ENCODE measurements around the gene ITGA2B. TPM values are rescaled to one million over a fixed set of nuclear protein-coding genes. Genes with fewer than 3 reads are reported as not detected.
"Not testable (repeated sequence)": the region's sequence is repeated elsewhere in the genome, so short reads cannot be mapped to it uniquely, and the experiment has no call there.

The ITGA2B gene
- total RNA-seq, 4 donors from 2014 or later, result 0.31 to 1.2 (median 0.45) TPM; not detected in 1

DNA sequence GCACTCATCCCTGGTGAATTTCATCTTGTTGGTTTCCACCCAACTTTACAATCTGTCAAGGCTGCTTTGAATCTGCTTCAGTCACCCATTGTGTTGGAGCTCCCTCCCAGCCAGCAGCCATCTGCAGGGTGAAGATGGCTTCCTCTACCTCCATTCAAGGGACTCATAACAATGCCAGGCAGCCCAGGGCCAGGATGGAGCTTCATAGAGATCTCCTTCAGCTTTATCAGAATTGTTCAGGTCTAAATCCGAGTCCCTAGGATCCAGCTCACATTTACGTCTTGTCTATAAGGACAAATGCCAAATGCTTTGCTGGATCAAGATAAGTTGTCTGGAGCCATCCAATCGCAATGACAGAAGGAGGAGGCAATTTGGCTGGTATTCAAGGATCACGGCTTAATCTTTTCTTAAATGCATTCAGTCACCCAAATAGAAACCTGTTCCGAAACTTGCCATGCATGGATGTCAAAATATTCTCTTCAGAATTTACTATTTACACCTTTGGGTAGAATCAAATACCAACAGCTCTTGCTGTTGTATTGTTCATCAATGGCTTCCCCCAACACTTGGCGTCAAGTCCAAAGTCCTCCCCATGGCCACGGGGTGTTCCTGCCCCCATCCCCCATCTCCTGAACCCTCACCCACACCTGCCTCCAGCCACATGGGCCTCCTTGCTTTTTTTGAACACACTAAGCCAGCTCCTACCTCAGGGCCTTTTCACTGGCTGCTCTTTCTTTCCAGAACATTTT is 22.0 kb downstream of the ITGA2B start:
- WGBS, 2 donors (ENCODE audit: low coverage in 1 of 2), result 58 to 73% methylated on average over 6 to 7 of the region's 7 CpGs
- TF ChIP-seq EP300 (IDR thresholded peaks at IDR 0.05) (no peak), POLR2AphosphoS5 (IDR thresholded peaks at IDR 0.05) (no peak), POLR2A (IDR thresholded peaks at IDR 0.05) (no peak)
- TF ChIP-seq, protein P1, sequence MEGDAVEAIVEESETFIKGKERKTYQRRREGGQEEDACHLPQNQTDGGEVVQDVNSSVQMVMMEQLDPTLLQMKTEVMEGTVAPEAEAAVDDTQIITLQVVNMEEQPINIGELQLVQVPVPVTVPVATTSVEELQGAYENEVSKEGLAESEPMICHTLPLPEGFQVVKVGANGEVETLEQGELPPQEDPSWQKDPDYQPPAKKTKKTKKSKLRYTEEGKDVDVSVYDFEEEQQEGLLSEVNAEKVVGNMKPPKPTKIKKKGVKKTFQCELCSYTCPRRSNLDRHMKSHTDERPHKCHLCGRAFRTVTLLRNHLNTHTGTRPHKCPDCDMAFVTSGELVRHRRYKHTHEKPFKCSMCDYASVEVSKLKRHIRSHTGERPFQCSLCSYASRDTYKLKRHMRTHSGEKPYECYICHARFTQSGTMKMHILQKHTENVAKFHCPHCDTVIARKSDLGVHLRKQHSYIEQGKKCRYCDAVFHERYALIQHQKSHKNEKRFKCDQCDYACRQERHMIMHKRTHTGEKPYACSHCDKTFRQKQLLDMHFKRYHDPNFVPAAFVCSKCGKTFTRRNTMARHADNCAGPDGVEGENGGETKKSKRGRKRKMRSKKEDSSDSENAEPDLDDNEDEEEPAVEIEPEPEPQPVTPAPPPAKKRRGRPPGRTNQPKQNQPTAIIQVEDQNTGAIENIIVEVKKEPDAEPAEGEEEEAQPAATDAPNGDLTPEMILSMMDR (IDR thresholded peaks at IDR 0.05), result no peak

DNA sequence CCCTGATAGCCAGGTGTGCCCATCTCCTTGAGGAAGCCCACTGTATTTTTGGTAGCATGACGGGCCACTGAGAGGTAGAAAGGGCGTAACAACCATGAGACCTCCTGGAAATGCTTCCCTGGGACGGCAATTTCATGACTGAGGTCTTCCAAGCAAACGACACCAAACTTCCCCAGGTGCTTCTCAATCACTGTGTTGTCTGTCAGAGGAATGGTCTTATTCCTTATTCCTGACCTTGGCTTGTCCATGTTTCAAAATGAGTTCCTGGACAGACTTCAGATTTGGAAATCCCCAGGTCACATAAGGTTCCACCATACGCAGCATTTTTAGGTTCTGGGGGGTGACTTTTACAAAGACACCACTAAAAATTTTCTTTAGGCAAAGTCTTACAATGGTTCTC is 24.4 kb downstream of the ITGA2B start:
- H3K27ac ChIP-seq, H3K36me3 ChIP-seq, ATAC-seq, H3K4me3 ChIP-seq, H3K9me3 ChIP-seq: not testable (repeated sequence)
- Histone ChIP-seq H3K4me1 (peaks cover 0 to 37% (median 7%) of the 10 kb centered on the region in 3 donors), H3K27me3 (peaks cover 45% of the 10 kb centered on the region)
- 88% methylated on average over 5 of the region's 5 CpGs; no CpG with 5 or more reads in 1 of the 2 donors for WGBS, 2 donors (ENCODE audit: low coverage in 1 of 2)

More for the DNA sequence above, 22.0 kb downstream of the ITGA2B start:
- Histone ChIP-seq H3K27me3 (peaks cover 57% of the 10 kb centered on the region), H3K9me3 (no peaks in the 10 kb centered on the region), H3K36me3 (no peaks in the 10 kb centered on the region), H3K4me1 (peaks cover 0 to 20% (median 7%) of the 10 kb centered on the region in 3 donors), H3K27ac (no peak overlapping the region), H3K4me3 (no peak overlapping the region)
- no peak for ATAC-seq

DNA sequence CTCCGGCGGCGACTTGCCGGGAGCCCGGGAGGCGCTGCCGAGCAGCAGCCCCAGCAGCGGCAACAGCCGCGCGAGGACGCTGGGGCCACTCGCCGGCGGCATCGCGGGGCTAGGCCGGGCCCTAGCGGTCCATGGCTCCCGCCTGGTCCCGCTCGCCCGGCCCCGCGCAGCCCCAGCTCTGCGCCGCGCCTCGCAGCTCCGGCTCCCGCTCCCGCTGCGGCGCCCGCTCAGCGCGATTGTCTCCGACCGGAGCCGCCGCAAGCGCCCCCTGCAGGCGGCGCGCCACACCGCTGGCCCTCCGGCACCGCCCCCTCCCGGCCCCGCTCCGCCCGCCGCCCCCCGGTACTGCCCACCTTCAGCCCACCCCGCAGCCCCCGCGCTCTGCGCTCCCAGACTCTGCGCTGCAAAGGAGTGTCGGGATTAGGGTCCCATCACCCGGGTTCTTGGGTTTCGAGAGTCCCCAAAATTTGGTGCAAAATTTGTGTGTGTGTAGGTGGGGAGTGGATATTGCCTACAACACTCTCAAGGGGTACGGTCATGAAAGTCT is 25.8 kb downstream of the ITGA2B start, which contains the start of gene FAM171A2:
FAM171A2 (minus strand) TSS at position 241 of the 547 bp plus-strand sequence; CDS start at position 102, 139 bp downstream.
- TF ChIP-seq EP300 (IDR thresholded peaks at IDR 0.05), result no peak
- TF ChIP-seq, protein P1 (IDR thresholded peaks at IDR 0.05), result peak in 3 of 4 experiments; percentile 67 to 85 (median 70)

DNA sequence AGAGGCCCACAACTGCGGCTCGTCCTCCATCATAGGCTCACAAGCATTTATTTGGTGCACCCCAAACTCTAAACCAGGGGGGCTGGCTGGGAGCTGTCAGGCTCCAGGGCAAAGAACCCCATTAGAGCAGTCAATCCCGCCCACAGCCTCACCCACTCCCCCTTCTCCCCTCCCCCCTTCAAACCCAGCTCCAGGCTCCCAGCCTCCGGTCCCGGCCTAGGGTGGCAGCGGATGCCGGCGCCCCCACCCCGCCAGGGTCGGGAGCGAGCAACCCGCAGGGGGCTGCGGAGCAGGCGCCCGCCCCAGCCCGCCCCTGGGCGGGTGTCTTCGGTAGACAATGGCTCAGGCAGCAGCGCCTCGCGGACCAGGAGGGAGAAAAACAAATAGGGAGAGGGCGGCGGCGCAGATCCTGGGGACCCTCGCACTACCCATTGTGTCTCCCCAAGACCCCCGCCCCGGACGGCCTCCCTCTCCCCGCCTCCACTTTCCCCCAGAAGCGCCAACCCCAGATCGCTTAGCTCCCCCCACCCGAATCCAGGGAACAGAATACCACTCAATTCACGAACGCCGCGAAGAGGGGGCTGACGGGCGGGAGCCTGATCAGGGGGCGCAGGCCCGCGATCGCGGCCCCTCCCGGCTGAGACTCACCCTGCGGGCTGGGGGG is 26.4 kb downstream of the ITGA2B start:
- peak overlapping the region; percentile 33 to 71 for H3K4me3 ChIP-seq
- H3K4me1 ChIP-seq, result peaks cover 0 to 37% (median 7%) of the 10 kb centered on the region in 3 donors
- H3K27me3 ChIP-seq, result peaks cover 25% of the 10 kb centered on the region
- no peaks in the 10 kb centered on the region for H3K9me3 ChIP-seq
- no peaks in the 10 kb centered on the region for H3K36me3 ChIP-seq
- peak; percentile 11 for ATAC-seq
- WGBS, 2 donors (ENCODE audit: low coverage in 1 of 2), result no CpG with 5 or more reads among the region's 45 CpGs
- H3K27ac ChIP-seq, result peak overlapping the region in 1 of 4 donors; percentile 70
- no peak for TF ChIP-seq POLR2A (IDR thresholded peaks at IDR 0.05)
- TF ChIP-seq, protein P1 (IDR thresholded peaks at IDR 0.05), result no peak

More for the DNA sequence above, 25.8 kb downstream of the ITGA2B start, which contains the start of gene FAM171A2:
- H3K4me1 ChIP-seq, result peaks cover 0 to 37% (median 7%) of the 10 kb centered on the region in 3 donors
- ATAC-seq, result peak; percentile 85
- H3K27ac ChIP-seq, result peak within 1 kb of the TSS in 1 of 4 donors; percentile 70
- peaks cover 31% of the 10 kb centered on the region for H3K27me3 ChIP-seq
- peak within 1 kb of the TSS; percentile 33 to 71 for H3K4me3 ChIP-seq
- 0 to 10% methylated on average over 3 of the region's 63 CpGs for WGBS, 2 donors (ENCODE audit: low coverage in 1 of 2)
- no peaks in the 10 kb centered on the region for H3K36me3 ChIP-seq
- no peaks in the 10 kb centered on the region for H3K9me3 ChIP-seq

DNA sequence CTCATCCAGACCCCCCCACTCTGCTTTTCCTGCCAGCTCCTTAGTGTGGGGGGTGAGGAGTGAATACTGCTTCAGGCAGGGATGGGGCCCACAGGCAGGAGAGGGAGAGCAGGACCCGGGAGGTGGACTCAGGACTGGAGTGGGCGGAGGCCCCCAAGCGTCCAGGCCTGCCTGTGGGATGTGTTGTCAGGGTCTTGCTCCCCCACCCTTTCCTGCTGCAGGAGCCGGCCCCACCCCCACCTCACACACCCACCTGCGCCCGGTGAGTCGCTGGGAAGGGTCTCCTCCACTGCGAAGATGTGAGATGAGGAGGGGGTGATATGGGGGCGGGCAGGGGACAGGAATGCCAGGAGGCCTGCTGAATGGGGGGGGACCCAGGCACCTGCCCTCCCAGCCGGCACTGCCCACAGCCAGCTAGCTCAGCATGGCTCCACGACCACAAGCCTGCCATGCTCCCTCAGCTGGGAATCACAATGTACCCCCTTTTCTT is 26.9 kb downstream of the ITGA2B start:
- ATAC-seq, result no peak
- H3K4me3 ChIP-seq, result peak overlapping the region in 1 of 2 donors; percentile 71
- 8 to 44% methylated on average over 3 to 4 of the region's 11 CpGs for WGBS, 2 donors (ENCODE audit: low coverage in 1 of 2)

More for the DNA sequence above, 26.9 kb downstream of the ITGA2B start:
- peak overlapping the region in 1 of 4 donors; percentile 70 for H3K27ac ChIP-seq
- no peaks in the 10 kb centered on the region for H3K9me3 ChIP-seq
- peaks cover 25% of the 10 kb centered on the region for H3K27me3 ChIP-seq
- peaks cover 0 to 37% (median 7%) of the 10 kb centered on the region in 3 donors for H3K4me1 ChIP-seq
- H3K36me3 ChIP-seq, result no peaks in the 10 kb centered on the region
- TF ChIP-seq POLR2AphosphoS5 (IDR thresholded peaks at IDR 0.05) (no peak), EP300 (IDR thresholded peaks at IDR 0.05) (no peak), POLR2A (IDR thresholded peaks at IDR 0.05) (no peak)
- TF ChIP-seq, protein P1 (IDR thresholded peaks at IDR 0.05), result no peak
